NT2/D1 (cell line): ENCODE results near the gene NRXN2.
"Not testable (repeated sequence)": the region's sequence is repeated elsewhere in the genome, so short reads cannot be mapped to it uniquely, and the experiment has no call there.

ENCODE experiments used
- DNase-seq: peaks from one replicate; pipeline ENCODE4 v3.0.0-alpha.2; 2011; ENCODE audit warnings: low read depth, low spot score
- H3K27me3 ChIP-seq: 2 replicates; pipeline ENCODE4 v1.6.0; 2011; ENCODE audit warnings: mild to moderate bottlenecking; ENCODE audit not compliant: insufficient read length, insufficient read depth
- H3K36me3 ChIP-seq: 2 replicates; pipeline ENCODE4 v1.6.1; 2011; ENCODE audit warnings: mild to moderate bottlenecking, low read length, mixed read lengths; ENCODE audit not compliant: insufficient read depth, insufficient read length
- H3K4me1 ChIP-seq: 2 replicates; pipeline ENCODE4 v1.5.1; 2011; ENCODE audit not compliant: insufficient read depth, insufficient read length
- H3K4me3 ChIP-seq: 2 replicates; pipeline ENCODE4 v1.5.1; 2011; ENCODE audit warnings: low read depth; ENCODE audit not compliant: insufficient read length
- H3K9ac ChIP-seq: 2 replicates; pipeline ENCODE4 v1.6.0; 2011; ENCODE audit warnings: low read depth; ENCODE audit not compliant: insufficient read length
- H3K9me3 ChIP-seq: 2 replicates; pipeline ENCODE4 v1.5.1; 2011; ENCODE audit warnings: mild to moderate bottlenecking, low read length; ENCODE audit not compliant: insufficient read depth
- SUZ12 ChIP-seq: IDR thresholded peaks from 2 replicates; pipeline ENCODE4 v1.6.1; 2011; ENCODE audit not compliant: insufficient read length, insufficient read depth; ENCODE audit errors: extremely low read depth
- YY1 ChIP-seq: IDR thresholded peaks from 2 replicates; pipeline ENCODE4 v1.6.1; 2011; ENCODE audit not compliant: insufficient read length, insufficient read depth
- ZNF274 ChIP-seq: IDR thresholded peaks from 2 replicates; pipeline ENCODE4 v1.6.1; 2011; ENCODE audit warnings: mild to moderate bottlenecking, low read depth, low read length

NRXN2 gene

DNA sequence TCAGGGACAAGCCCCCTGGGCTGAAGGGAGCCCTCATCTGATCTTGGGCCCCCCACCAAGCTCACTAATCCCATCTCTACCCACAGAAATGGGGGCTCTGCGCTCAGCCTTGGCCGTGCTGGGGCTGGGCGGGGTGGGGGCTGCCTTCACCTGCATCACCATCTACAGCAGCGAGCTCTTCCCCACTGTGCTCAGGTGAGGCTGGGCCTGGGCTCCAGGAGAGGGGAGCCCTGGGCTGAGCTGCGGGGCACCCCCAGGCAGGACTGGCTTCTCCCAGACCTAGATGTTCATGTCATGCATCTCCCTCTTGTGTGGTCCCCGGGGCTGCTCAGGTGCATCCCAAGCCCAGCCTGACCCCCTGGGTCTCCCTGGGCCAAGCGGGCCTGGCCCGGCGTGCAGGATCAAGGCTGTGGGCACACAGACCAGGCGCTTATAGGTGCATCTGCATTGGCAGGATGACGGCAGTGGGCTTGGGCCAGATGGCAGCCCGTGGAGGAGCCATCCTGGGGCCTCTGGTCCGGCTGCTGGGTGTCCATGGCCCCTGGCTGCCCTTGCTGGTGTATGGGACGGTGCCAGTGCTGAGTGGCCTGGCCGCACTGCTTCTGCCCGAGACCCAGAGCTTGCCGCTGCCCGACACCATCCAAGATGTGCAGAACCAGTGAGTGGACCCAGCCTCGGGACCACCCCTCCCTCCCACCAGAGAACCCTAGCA lies 122.6 kb downstream of the NRXN2 start:
- Histone ChIP-seq H3K4me1 (peaks cover 12% of the 10 kb centered on the region), H3K9ac (no peak overlapping the region), H3K36me3 (no peaks in the 10 kb centered on the region), H3K9me3 (peaks cover 4% of the 10 kb centered on the region; the same call in 1 of the 2 replicates), H3K27me3 (no peaks in the 10 kb centered on the region), H3K4me3 (no peak overlapping the region)
- TF ChIP-seq YY1 (no peak), SUZ12 (no peak), ZNF274 (no peak)
- no peak for DNase-seq

GRCh38 chr11:64599698-64600211 lies 123.2 kb downstream of the NRXN2 start:
- Histone ChIP-seq H3K9ac (no peak overlapping the region), H3K4me3 (no peak overlapping the region), H3K9me3 (peaks cover 6% of the 10 kb centered on the region), H3K27me3 (no peaks in the 10 kb centered on the region), H3K36me3 (no peaks in the 10 kb centered on the region), H3K4me1 (peaks cover 5% of the 10 kb centered on the region)
- TF ChIP-seq SUZ12 (no peak), YY1 (no peak), ZNF274 (no peak)
- DNase-seq = no peak

DNA sequence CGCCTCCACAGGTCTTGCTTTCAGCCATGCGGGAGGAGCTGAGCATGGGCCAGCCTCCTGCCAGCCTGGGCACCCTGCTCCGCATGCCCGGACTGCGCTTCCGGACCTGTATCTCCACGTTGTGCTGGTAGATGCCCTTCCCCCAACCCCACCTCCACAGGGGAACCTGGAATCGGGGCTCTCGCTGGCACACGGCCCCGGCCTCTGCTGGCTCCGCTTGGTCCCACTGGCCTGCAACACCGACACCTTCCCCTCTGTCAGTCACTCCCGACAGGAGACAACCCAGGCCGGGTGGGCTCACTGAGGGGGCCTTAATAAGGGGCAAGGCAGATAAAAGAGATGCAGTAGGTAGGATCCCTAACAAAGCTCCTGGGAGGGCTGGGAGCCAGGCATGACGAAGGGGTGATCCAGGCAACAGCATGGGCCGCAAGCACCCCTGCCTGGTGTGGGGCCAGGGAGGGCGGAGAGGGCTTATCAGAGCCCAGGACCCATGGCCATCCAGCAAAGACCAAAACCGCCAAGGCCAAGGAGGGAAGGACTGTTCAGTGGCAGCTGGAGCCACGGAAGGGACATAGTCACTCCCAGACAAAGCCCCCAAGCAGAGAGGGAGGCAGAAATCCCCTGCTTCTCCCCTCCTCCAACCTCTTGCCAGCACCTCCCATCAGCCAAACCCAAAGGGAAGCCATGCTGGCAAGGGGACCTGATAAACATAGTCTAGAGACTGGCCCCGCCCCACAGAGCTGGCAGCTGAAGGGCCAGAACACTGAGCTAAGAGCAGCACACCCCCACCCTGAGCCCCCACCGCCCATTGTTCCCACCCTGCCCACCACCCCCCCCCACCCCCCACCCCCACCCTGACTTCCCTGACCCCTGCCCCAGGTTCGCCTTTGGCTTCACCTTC lies 124.0 kb downstream of the NRXN2 start:
- no peak for DNase-seq
- Histone ChIP-seq H3K36me3 (no peaks in the 10 kb centered on the region), H3K4me3 (no peak overlapping the region), H3K4me1 (peaks cover 3% of the 10 kb centered on the region), H3K27me3 (no peaks in the 10 kb centered on the region), H3K9me3 (peaks cover 10% of the 10 kb centered on the region), H3K9ac (no peak overlapping the region)
- TF ChIP-seq YY1 = no peak

GRCh38 chr11:64598106-64598796 lies 124.7 kb downstream of the NRXN2 start:
- Histone ChIP-seq H3K9me3 (peaks cover 10% of the 10 kb centered on the region), H3K9ac (no peak overlapping the region), H3K4me3 (no peak overlapping the region), H3K4me1 (peaks cover 3% of the 10 kb centered on the region), H3K27me3 (no peaks in the 10 kb centered on the region), H3K36me3 (no peaks in the 10 kb centered on the region)
- TF ChIP-seq YY1 (no peak), ZNF274 (no peak), SUZ12 (no peak)
- no peak for DNase-seq

DNA sequence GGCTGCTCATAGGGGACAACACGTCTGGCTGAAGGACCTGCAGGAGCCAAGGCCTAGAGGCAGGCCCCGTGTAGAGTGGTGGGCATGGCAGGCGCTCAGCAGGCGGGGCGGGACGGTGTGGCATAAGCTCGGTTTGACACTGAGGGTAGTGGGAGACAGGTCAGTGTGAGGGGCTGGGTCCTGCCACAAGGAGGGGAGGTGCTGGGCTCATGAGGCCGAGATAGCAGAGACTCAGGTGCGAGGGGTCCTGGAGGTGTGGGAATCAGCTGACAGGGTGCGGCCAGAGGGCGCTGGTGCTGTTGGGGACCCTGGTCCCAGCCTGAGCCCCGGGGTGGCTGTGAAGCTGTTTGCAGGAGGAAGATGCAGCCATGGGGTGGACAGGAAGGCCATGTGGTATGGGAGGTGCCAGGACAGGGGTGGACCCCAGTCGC lies 125.3 kb downstream of the NRXN2 start:
- peaks cover 3% of the 10 kb centered on the region for H3K4me1 ChIP-seq
- H3K4me3 ChIP-seq = no peak overlapping the region
- no peaks in the 10 kb centered on the region for H3K36me3 ChIP-seq
- peaks cover 10% of the 10 kb centered on the region for H3K9me3 ChIP-seq
- H3K27me3 ChIP-seq = no peaks in the 10 kb centered on the region
- H3K9ac ChIP-seq = no peak overlapping the region
- TF ChIP-seq SUZ12 (no peak), YY1 (no peak), ZNF274 (no peak)
- DNase-seq = no peak

GRCh38 chr11:64595922-64596321 lies 127.1 kb downstream of the NRXN2 start:
- H3K36me3 ChIP-seq, H3K4me1 ChIP-seq, H3K27me3 ChIP-seq, H3K4me3 ChIP-seq, H3K9me3 ChIP-seq, H3K9ac ChIP-seq, DNase-seq: not testable (repeated sequence)

GRCh38 chr11:64594159-64594939 lies 128.6 kb downstream of the NRXN2 start:
- H3K36me3 ChIP-seq = no peaks in the 10 kb centered on the region
- peaks cover 10% of the 10 kb centered on the region for H3K9me3 ChIP-seq
- H3K4me3 ChIP-seq = no peak overlapping the region
- H3K4me1 ChIP-seq = no peaks in the 10 kb centered on the region
- TF ChIP-seq YY1 (no peak), SUZ12 (no peak), ZNF274 (no peak)
- no peak overlapping the region for H3K9ac ChIP-seq
- H3K27me3 ChIP-seq = no peaks in the 10 kb centered on the region
- no peak for DNase-seq
